Panc1 (cell line): ENCODE results near the gene MPLKIP. TPM values are rescaled to one million over a fixed set of nuclear protein-coding genes. Genes with fewer than 3 reads are reported as not detected.
"Not testable (repeated sequence)": the region's sequence is repeated elsewhere in the genome, so short reads cannot be mapped to it uniquely, and the experiment has no call there.

Experiments
- ATAC-seq: fragments of 200-7000 bp; cut with Tn5 transposase; 2 replicates; pipeline ENCODE4 v1.9.1; 2020; ENCODE audit warnings: mild to moderate bottlenecking, moderate library complexity
- BruUV-seq: library from RNA; stranded (reverse); fragments of 400-500 nt; replicated peaks from 2 replicates; lab custom pipeline; 2021; lab: Mats Ljungman, UMichigan
- CTCF ChIA-PET: fragments of 300-600 bp; sonication (Branson Sonifier 250); formaldehyde crosslinking; loops from one replicate; lab custom pipeline; 2022; ENCODE audit warnings: antibody characterized with exemption; lab: Charles Lee
- POLR2A ChIA-PET: fragments of 300-600 bp; sonication (Branson Sonifier 250); formaldehyde crosslinking; loops from one replicate; lab custom pipeline; 2022; ENCODE audit warnings: antibody characterized with exemption; lab: Charles Lee
- DNase-seq: peaks from one replicate; pipeline ENCODE4 v3.0.0-alpha.2; 2010; ENCODE audit warnings: low read depth, low spot score
- H3K27ac ChIP-seq: 2 replicates; pipeline ENCODE4 v1.5.1; 2011; ENCODE audit warnings: mild to moderate bottlenecking, low read length, inconsistent platforms
- H3K27me3 ChIP-seq: fragments of 200-500 bp; sonication (Bioruptor generic); 2 replicates; pipeline ENCODE4 v1.6.0; 2014; ENCODE audit warnings: low read length, inconsistent platforms; ENCODE audit not compliant: control insufficient read depth, insufficient read depth
- H3K36me3 ChIP-seq: fragments of 200-500 bp; sonication (Bioruptor generic); 2 replicates; pipeline ENCODE4 v1.5.1; 2014; ENCODE audit warnings: inconsistent platforms, mild to moderate bottlenecking, low read length, moderate library complexity; ENCODE audit not compliant: control insufficient read depth, insufficient read depth
- H3K4me1 ChIP-seq: 2 replicates; pipeline ENCODE4 v1.5.1; 2011; ENCODE audit warnings: inconsistent platforms, mild to moderate bottlenecking, low read length, moderate library complexity; ENCODE audit not compliant: control insufficient read depth, insufficient read depth
- H3K4me3 ChIP-seq, 2 experiments: 2 replicates each; pipeline ENCODE4 v1.5.1; 2011 to 2012; ENCODE audit warnings: low read depth in 2 of 2, low read length in 2 of 2, mild to moderate bottlenecking in 2 of 2, inconsistent platforms in 1 of 2, moderate library complexity in 1 of 2
- H3K9me3 ChIP-seq: fragments of 200-500 bp; sonication (Bioruptor generic); 2 replicates; pipeline ENCODE4 v1.5.1; 2014; ENCODE audit warnings: low read depth, mild to moderate bottlenecking, inconsistent platforms, low read length, moderate library complexity; ENCODE audit not compliant: control insufficient read depth, insufficient read depth
- POLR2AphosphoS5 ChIP-seq: IDR thresholded peaks from 2 replicates; pipeline ENCODE4 v1.6.1; 2012; ENCODE audit warnings: mild to moderate bottlenecking, low read depth, low read length, moderate library complexity
- SIN3A ChIP-seq: IDR thresholded peaks from 2 replicates; pipeline ENCODE4 v1.6.1; 2012; ENCODE audit warnings: low read depth, mild to moderate bottlenecking, low read length, moderate library complexity, borderline replicate concordance; ENCODE audit not compliant: insufficient read depth
- TCF7L2 ChIP-seq: IDR thresholded peaks from 2 replicates; pipeline ENCODE4 v1.6.1; 2011; ENCODE audit warnings: mild to moderate bottlenecking, low read depth, low read length, inconsistent platforms
- in situ Hi-C: cut with HindIII; loops from 2 replicates; pipeline ENCODE4 v1.10.0; 2016; ENCODE audit warnings: low sequenced_read_pairs, low pct_unique_long_range_greater_than_20kb
- intact Hi-C: fragments of 100-400 bp; cut with micrococcal nuclease; formaldehyde crosslinking; loops from one replicate; pipeline ENCODE4 v1.10.0; 2022; ENCODE audit not compliant: unreplicated experiment
- total RNA-seq: library from RNA; stranded (reverse); gene quantifications from one replicate; pipeline ENCODE4 v1.2.1, GENCODE V29; 2021; ENCODE audit not compliant: unreplicated experiment
- TF ChIP-seq, protein P1 (sequence below), 2 experiments: IDR thresholded peaks; 2 replicates each; pipeline ENCODE4 v1.6.1; 2011 to 2012; ENCODE audit warnings: low read depth in 2 of 2, control low read depth in 1 of 2, low read length in 1 of 2, mild to moderate bottlenecking in 1 of 2, moderate library complexity in 1 of 2; ENCODE audit not compliant: insufficient read depth in 1 of 2
- TF ChIP-seq, protein P2 (sequence below): fragments of 450-650 bp; IDR thresholded peaks from 2 replicates; pipeline ENCODE4 v1.5.1; 2017; ENCODE audit warnings: mild to moderate bottlenecking

MPLKIP gene
- total RNA-seq, 1 experiment from 2014 or later, result 42.6 TPM

GRCh38 chr7:40156988-40157387, 22.6 kb upstream of the MPLKIP start:
- Histone ChIP-seq H3K9me3 (no peaks in the 10 kb centered on the region), H3K27ac (no peak overlapping the region), H3K4me3 (no peak overlapping the region), H3K4me1 (no peaks in the 10 kb centered on the region), H3K27me3 (no peaks in the 10 kb centered on the region), H3K36me3 (no peaks in the 10 kb centered on the region)
- intact Hi-C loops (no loop called here), in situ Hi-C loops (no loop called here)
- no TSS peak for BruUV-seq
- ChIA-PET POLR2A (interaction anchor here (0.6 kb wide), 1 partner anchor 213 kb away, joined by 3 read pairs; no protein-coding TSS in a partner anchor), CTCF (no interaction called here)
- ATAC-seq (no peak), DNase-seq (no peak)
- no peak for TF ChIP-seq TCF7L2
- TF ChIP-seq, protein P1, sequence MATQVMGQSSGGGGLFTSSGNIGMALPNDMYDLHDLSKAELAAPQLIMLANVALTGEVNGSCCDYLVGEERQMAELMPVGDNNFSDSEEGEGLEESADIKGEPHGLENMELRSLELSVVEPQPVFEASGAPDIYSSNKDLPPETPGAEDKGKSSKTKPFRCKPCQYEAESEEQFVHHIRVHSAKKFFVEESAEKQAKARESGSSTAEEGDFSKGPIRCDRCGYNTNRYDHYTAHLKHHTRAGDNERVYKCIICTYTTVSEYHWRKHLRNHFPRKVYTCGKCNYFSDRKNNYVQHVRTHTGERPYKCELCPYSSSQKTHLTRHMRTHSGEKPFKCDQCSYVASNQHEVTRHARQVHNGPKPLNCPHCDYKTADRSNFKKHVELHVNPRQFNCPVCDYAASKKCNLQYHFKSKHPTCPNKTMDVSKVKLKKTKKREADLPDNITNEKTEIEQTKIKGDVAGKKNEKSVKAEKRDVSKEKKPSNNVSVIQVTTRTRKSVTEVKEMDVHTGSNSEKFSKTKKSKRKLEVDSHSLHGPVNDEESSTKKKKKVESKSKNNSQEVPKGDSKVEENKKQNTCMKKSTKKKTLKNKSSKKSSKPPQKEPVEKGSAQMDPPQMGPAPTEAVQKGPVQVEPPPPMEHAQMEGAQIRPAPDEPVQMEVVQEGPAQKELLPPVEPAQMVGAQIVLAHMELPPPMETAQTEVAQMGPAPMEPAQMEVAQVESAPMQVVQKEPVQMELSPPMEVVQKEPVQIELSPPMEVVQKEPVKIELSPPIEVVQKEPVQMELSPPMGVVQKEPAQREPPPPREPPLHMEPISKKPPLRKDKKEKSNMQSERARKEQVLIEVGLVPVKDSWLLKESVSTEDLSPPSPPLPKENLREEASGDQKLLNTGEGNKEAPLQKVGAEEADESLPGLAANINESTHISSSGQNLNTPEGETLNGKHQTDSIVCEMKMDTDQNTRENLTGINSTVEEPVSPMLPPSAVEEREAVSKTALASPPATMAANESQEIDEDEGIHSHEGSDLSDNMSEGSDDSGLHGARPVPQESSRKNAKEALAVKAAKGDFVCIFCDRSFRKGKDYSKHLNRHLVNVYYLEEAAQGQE (IDR thresholded peaks at IDR 0.05; ENCODE audit: insufficient read depth in 1 of 2, low read depth in 2 of 2, low read length in 1 of 2), result no peak

GRCh38 chr7:40151504-40151903, 17.1 kb upstream of the MPLKIP start:
- DNase-seq, result no peak
- Histone ChIP-seq H3K27ac (no peak overlapping the region), H3K27me3 (no peaks in the 10 kb centered on the region), H3K4me3 (no peak overlapping the region), H3K4me1 (no peaks in the 10 kb centered on the region), H3K9me3 (no peaks in the 10 kb centered on the region), H3K36me3 (no peaks in the 10 kb centered on the region)
- no peak for TF ChIP-seq SIN3A
- no peak for TF ChIP-seq POLR2AphosphoS5
- no TSS peak for BruUV-seq
- ChIA-PET POLR2A (no interaction called here), CTCF (no interaction called here)
- in situ Hi-C loops (no loop called here), intact Hi-C loops (no loop called here)
- no peak for ATAC-seq

- no peaks in the 10 kb centered on the region for H3K27me3 ChIP-seq
- intact Hi-C loops, result no loop called here
- no peak overlapping the region for H3K4me3 ChIP-seq
- peaks cover 3% of the 10 kb centered on the region; the same call in 1 of the 2 replicates for H3K9me3 ChIP-seq
- H3K27ac ChIP-seq, result no peak overlapping the region
- ChIA-PET CTCF (no interaction called here), POLR2A (no interaction called here)
- no peaks in the 10 kb centered on the region for H3K4me1 ChIP-seq
- in situ Hi-C loops, result no loop called here
- ATAC-seq (no peak), DNase-seq (no peak)
- H3K36me3 ChIP-seq, result no peaks in the 10 kb centered on the region
- no TSS peak for BruUV-seq
- TF ChIP-seq SIN3A (no peak), POLR2AphosphoS5 (no peak), TCF7L2 (no peak)
- TF ChIP-seq, protein P1 (IDR thresholded peaks at IDR 0.05; ENCODE audit: insufficient read depth in 1 of 2, low read depth in 2 of 2, low read length in 1 of 2), result no peak
- TF ChIP-seq, protein P2, sequence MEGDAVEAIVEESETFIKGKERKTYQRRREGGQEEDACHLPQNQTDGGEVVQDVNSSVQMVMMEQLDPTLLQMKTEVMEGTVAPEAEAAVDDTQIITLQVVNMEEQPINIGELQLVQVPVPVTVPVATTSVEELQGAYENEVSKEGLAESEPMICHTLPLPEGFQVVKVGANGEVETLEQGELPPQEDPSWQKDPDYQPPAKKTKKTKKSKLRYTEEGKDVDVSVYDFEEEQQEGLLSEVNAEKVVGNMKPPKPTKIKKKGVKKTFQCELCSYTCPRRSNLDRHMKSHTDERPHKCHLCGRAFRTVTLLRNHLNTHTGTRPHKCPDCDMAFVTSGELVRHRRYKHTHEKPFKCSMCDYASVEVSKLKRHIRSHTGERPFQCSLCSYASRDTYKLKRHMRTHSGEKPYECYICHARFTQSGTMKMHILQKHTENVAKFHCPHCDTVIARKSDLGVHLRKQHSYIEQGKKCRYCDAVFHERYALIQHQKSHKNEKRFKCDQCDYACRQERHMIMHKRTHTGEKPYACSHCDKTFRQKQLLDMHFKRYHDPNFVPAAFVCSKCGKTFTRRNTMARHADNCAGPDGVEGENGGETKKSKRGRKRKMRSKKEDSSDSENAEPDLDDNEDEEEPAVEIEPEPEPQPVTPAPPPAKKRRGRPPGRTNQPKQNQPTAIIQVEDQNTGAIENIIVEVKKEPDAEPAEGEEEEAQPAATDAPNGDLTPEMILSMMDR, result no peak
These were observed 14.2 kb upstream of the MPLKIP start for GRCh38 chr7:40148671-40149070.

DNA sequence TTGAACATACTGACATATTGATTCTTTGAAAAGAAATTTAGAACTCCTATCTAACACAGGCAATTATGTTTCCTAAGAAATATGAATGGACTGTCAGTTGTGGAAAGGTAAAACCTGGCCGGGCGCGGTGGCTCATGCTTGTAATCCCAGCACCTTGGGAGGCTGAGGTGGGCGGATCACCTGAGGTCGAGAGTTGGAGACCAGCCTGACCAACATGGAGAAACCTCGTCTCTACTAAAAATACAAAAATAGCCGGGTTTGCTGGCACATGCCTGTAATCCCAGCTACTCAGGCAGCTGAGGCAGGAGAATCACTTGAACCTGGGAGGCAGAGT, 13.8 kb upstream of the MPLKIP start:
- H3K27me3 ChIP-seq, in situ Hi-C loops, POLR2A ChIA-PET, BruUV-seq, intact Hi-C loops, H3K27ac ChIP-seq, DNase-seq, CTCF ChIA-PET, ATAC-seq, H3K4me3 ChIP-seq, H3K4me1 ChIP-seq, H3K36me3 ChIP-seq, H3K9me3 ChIP-seq: not testable (repeated sequence)
